ENCODE results near the gene SLC2A5.

DNA sequence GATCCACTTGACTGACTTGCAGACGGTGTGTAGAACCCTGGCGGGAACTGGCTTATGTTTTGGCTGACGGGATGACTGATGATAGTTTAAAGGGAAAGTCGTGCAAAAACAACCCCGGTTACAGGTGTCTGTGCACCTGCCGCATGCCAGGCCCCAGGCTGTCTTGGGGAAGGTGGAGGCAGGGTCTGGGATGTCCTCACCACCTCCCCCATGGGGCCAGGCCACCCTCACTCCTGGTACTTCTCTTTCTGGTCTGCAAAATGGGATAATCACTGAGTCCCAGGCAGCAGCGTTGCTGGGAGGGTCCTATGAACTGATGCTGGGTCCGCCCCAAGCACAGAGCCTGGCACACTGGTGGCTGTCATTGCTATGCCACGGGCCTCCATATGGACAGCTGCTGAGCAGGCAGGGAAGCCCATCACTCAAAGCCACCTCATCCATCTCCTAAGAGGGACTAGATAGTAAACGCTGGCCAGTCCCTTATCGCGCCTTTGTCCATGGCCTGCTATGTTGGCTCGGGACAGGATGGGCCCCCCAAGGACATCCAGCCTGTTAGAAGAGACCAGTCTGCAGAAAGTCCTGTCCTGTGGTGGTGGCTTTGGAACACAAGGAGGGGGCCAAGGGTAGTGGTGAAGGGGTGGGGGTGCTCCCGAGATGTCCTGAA, 28.2 kb downstream of the SLC2A5 start:
- TF ChIP-seq, protein P1, sequence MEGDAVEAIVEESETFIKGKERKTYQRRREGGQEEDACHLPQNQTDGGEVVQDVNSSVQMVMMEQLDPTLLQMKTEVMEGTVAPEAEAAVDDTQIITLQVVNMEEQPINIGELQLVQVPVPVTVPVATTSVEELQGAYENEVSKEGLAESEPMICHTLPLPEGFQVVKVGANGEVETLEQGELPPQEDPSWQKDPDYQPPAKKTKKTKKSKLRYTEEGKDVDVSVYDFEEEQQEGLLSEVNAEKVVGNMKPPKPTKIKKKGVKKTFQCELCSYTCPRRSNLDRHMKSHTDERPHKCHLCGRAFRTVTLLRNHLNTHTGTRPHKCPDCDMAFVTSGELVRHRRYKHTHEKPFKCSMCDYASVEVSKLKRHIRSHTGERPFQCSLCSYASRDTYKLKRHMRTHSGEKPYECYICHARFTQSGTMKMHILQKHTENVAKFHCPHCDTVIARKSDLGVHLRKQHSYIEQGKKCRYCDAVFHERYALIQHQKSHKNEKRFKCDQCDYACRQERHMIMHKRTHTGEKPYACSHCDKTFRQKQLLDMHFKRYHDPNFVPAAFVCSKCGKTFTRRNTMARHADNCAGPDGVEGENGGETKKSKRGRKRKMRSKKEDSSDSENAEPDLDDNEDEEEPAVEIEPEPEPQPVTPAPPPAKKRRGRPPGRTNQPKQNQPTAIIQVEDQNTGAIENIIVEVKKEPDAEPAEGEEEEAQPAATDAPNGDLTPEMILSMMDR (IDR thresholded peaks at IDR 0.05; ENCODE audit: insufficient read depth, low read length) = no peak
- TF ChIP-seq POLR2AphosphoS5 (IDR thresholded peaks at IDR 0.05; ENCODE audit: low read depth) = no peak

Data from HL-60 (cell line).